Activated naive CD8-positive, alpha-beta T cell (primary cell): ENCODE data around the gene GUCY2C.

Experiments used
- H3K27ac Mint-ChIP-seq: one replicate; pipeline ENCODE4 v1.8.0; 2021; ENCODE audit warnings: mixed read lengths
- H3K27me3 Mint-ChIP-seq: one replicate; pipeline ENCODE4 v1.8.0; 2021; ENCODE audit warnings: mixed read lengths
- H3K36me3 Mint-ChIP-seq: one replicate; pipeline ENCODE4 v1.8.0; 2021; ENCODE audit warnings: mixed read lengths
- H3K4me1 Mint-ChIP-seq: one replicate; pipeline ENCODE4 v1.8.0; 2021; ENCODE audit warnings: low read depth, mixed read lengths
- H3K4me3 Mint-ChIP-seq: one replicate; pipeline ENCODE4 v1.8.0; 2021; ENCODE audit warnings: mild to moderate bottlenecking, mixed read lengths
- H3K9me3 Mint-ChIP-seq: one replicate; pipeline ENCODE4 v1.8.0; 2021; ENCODE audit warnings: low read depth, mixed read lengths

GUCY2C gene

GRCh38 chr12:14619741-14620501 lies 76.5 kb downstream of the GUCY2C start:
- H3K4me1 Mint-ChIP-seq, result no peaks in the 10 kb centered on the region
- no peak overlapping the region for H3K27ac Mint-ChIP-seq
- no peaks in the 10 kb centered on the region for H3K9me3 Mint-ChIP-seq
- H3K27me3 Mint-ChIP-seq, result peaks cover 1% of the 10 kb centered on the region
- no peaks in the 10 kb centered on the region for H3K36me3 Mint-ChIP-seq
- H3K4me3 Mint-ChIP-seq, result no peak overlapping the region

DNA sequence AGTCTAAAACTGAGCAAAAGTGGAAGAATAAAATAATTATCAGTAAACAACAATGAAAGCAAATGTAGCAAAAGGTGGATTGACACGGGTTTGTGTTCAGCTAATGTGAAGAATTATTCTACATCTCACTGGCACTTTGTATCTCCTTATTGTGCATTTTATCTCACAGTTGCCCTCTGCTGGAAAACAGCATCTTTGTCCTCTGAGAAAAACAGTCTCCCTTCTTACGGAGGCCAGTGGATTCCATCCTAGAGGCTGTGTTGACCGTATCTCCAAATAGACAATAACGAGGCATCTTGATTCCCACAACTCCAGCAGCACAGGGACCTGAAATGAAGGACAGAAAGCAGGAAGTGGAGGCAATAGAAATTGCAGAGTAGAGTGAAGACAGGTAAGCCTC lies 77.4 kb downstream of the GUCY2C start:
- H3K9me3 Mint-ChIP-seq, result no peaks in the 10 kb centered on the region
- no peaks in the 10 kb centered on the region for H3K36me3 Mint-ChIP-seq
- no peaks in the 10 kb centered on the region for H3K4me1 Mint-ChIP-seq
- H3K4me3 Mint-ChIP-seq, result no peak overlapping the region
- H3K27ac Mint-ChIP-seq, result no peak overlapping the region
- peaks cover 5% of the 10 kb centered on the region for H3K27me3 Mint-ChIP-seq

DNA sequence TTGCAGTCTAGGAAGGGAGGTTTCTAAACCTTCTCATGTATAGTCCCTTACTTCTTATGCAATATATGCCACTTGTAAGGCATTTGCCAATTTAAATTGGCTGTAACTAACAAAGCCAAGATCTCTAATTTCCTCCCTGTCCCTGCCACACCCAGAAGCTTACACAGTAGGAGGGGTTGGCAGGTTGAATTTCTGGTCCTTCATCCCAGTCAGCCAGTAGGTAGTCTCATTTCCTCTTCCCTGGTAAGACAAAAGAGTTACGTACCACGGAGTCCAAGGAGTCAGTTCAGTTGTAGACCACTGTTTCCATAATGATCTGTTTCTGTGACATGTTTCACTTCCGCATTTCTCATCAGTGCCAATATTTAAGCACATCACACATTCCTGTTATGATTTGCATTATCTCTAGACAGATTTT lies 81.7 kb downstream of the GUCY2C start:
- Mint-ChIP-seq H3K36me3 (peaks cover 4% of the 10 kb centered on the region), H3K9me3 (peaks cover 6% of the 10 kb centered on the region), H3K4me1 (no peaks in the 10 kb centered on the region), H3K4me3 (no peak overlapping the region), H3K27ac (no peak overlapping the region), H3K27me3 (peaks cover 5% of the 10 kb centered on the region)

DNA sequence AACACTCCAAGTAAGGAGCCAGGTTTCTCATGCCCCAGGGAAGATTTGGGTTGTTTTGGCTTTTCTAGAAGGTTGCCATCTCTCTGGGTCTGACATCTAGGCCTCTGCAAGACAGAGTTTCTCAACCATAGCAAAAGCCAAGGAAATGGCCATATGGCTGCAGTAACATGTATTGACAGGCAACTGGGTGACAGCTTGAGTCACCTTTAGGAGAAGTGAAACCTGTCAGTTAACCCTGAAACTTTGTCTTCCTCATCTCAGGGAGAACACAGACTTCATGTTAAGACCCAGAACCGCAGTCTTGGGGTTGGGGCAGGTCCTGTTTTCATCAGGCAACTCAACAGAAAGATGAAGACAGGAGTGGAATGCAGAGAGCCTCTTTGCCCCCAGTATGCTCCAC lies 82.7 kb downstream of the GUCY2C start:
- no peaks in the 10 kb centered on the region for H3K4me1 Mint-ChIP-seq

DNA sequence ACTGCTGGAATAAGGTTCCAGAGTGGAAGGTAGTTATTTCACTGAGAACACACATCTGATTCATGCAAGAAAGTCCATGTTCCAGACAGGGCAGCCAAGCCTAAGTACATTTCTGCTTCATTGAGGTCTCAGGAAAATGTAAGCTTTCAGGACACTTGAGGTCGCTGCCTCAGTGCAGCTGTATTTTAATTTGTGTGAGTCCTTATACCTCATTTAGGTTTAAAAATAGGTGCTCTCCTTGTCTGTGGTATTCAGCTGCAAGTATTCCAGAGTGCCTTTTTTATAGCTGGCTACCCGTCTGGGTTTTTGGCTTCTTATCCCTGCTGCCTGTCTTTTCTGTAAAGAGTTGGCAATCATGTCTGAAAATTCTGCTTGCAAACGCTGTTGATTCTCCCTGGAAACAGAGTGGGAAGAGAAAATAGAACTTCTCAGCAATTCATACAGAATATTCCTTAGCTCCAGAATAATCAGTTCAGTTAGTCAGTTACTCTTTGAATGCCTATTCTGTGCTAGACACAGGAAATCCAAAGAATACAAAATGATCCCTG lies 83.4 kb downstream of the GUCY2C start:
- Mint-ChIP-seq H3K36me3 (peaks cover 7% of the 10 kb centered on the region), H3K27me3 (peaks cover 5% of the 10 kb centered on the region), H3K4me1 (no peaks in the 10 kb centered on the region), H3K4me3 (no peak overlapping the region), H3K9me3 (peaks cover 19% of the 10 kb centered on the region), H3K27ac (no peak overlapping the region)

More for the DNA sequence above, 82.7 kb downstream of the GUCY2C start:
- peaks cover 12% of the 10 kb centered on the region for H3K9me3 Mint-ChIP-seq
- no peak overlapping the region for H3K27ac Mint-ChIP-seq
- no peak overlapping the region for H3K4me3 Mint-ChIP-seq
- H3K27me3 Mint-ChIP-seq, result peaks cover 5% of the 10 kb centered on the region
- peaks cover 4% of the 10 kb centered on the region for H3K36me3 Mint-ChIP-seq

DNA sequence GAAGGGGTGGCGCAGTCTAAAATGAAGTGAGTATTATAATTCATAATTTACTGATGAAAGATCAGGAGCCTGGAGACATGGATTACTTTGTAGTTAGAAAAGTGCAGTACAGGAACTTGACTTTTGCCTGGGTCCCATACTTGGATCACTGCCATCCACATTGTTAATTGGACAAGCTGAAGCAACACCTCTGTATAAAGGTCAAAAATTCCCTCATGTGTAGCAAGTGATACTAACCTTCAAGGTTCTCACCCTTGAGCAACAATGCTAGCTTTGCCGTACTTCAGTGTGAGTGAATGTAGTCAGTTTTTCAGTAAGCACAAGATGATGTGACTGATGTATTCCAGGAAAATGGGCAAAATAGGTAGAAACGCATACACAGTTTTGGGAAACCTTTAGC lies 84.1 kb downstream of the GUCY2C start:
- H3K36me3 Mint-ChIP-seq, result peaks cover 7% of the 10 kb centered on the region
- H3K4me3 Mint-ChIP-seq, result no peak overlapping the region
- peaks cover 26% of the 10 kb centered on the region for H3K9me3 Mint-ChIP-seq
- H3K27me3 Mint-ChIP-seq, result peaks cover 5% of the 10 kb centered on the region
- no peaks in the 10 kb centered on the region for H3K4me1 Mint-ChIP-seq
- H3K27ac Mint-ChIP-seq, result no peak overlapping the region

DNA sequence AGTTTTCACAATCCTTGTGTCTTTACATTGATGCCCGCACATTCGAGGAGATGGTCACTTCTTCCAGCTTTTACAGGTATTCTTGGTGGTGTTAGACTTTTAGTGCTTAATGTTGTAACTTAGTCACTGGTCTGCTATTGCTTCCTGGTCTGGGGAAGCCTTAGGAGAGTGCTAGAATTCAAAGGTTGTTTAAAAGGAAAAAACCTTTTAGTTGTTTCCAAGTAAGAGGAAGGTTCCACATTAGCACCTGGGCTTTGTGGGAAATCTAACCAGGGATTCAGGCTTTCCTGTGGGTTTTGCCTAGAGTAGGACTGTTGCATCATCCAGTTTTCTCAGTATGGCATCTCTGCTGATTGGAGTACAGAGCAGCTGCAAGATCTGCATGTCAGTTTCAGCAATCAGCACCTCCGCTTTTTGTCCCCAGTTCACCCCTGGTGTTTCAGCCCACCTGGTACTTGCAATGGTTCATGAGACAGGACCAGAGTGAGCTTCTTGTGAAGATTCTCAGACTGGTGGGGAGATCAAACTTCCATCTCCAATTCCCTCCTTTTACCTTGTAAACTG lies 84.7 kb downstream of the GUCY2C start:
- H3K36me3 Mint-ChIP-seq, result peaks cover 7% of the 10 kb centered on the region
- no peak overlapping the region for H3K27ac Mint-ChIP-seq
- no peak overlapping the region for H3K4me3 Mint-ChIP-seq
- H3K9me3 Mint-ChIP-seq, result peaks cover 29% of the 10 kb centered on the region
- peaks cover 5% of the 10 kb centered on the region for H3K27me3 Mint-ChIP-seq
- no peaks in the 10 kb centered on the region for H3K4me1 Mint-ChIP-seq

DNA sequence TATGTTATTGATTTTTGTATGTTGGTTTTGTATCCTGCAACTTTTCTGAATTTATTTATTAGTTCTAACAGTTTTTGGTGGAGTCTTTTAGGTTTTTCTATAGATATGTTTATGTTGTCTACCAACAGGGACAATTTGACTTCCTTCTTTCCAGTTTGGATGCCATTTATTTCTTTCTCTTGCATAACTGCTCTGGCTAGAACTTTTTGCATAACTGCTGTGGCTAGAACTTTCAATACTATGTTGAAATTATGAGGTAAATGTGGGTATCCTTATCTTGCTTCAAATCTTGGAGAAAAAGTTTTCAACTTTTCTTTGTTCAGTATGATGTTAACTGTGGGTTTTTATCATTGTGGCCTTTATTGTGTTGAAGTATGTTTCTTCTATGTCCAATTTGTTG lies 88.8 kb downstream of the GUCY2C start:
- H3K27ac Mint-ChIP-seq, result no peak overlapping the region
- peaks cover 40% of the 10 kb centered on the region for H3K9me3 Mint-ChIP-seq
- peaks cover 10% of the 10 kb centered on the region for H3K36me3 Mint-ChIP-seq
- H3K4me3 Mint-ChIP-seq, result no peak overlapping the region
- no peaks in the 10 kb centered on the region for H3K4me1 Mint-ChIP-seq
- peaks cover 2% of the 10 kb centered on the region for H3K27me3 Mint-ChIP-seq

DNA sequence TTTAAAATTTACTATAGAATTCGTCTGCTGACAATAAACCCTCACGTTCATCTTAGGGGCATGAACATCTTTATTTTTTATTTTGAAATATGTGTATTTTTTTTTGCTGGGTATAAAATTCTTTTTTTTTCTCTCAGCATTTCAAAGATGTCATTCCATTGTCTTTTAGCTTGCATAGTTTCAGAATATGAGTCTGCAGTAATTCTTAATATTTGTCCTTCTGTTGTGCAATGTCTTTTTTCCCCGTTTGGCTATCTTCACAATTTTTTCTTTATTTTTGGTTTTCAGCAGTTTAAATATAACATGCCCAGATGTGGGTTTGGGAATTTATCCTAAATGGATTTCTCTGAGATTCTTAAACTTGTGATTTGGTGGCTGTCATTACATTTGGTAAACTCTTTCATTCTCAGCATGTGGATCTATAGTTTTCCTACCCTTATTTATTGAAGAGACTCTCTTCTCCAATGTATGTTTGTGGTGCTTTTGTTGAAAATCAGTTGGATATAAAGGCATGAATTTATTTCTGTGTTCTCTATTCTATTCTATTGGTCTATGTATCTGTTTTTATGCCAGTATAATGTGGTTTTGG lies 90.9 kb downstream of the GUCY2C start:
- peaks cover 39% of the 10 kb centered on the region for H3K9me3 Mint-ChIP-seq

GRCh38 chr12:14601692-14602478 lies 94.5 kb downstream of the GUCY2C start:
- peaks cover 8% of the 10 kb centered on the region for H3K27me3 Mint-ChIP-seq
- H3K27ac Mint-ChIP-seq, result no peak overlapping the region
- no peaks in the 10 kb centered on the region for H3K4me1 Mint-ChIP-seq
- H3K36me3 Mint-ChIP-seq, result peaks cover 8% of the 10 kb centered on the region
- H3K4me3 Mint-ChIP-seq, result no peak overlapping the region
- peaks cover 32% of the 10 kb centered on the region for H3K9me3 Mint-ChIP-seq

More for the DNA sequence above, 90.9 kb downstream of the GUCY2C start:
- peaks cover 8% of the 10 kb centered on the region for H3K27me3 Mint-ChIP-seq
- no peak overlapping the region for H3K27ac Mint-ChIP-seq
- no peaks in the 10 kb centered on the region for H3K4me1 Mint-ChIP-seq
- peaks cover 8% of the 10 kb centered on the region for H3K36me3 Mint-ChIP-seq
- H3K4me3 Mint-ChIP-seq, result no peak overlapping the region

GRCh38 chr12:14597480-14597879 lies 98.9 kb downstream of the GUCY2C start:
- Mint-ChIP-seq H3K27me3 (peaks cover 5% of the 10 kb centered on the region), H3K9me3 (peaks cover 24% of the 10 kb centered on the region), H3K4me3 (no peak overlapping the region), H3K36me3 (peaks cover 5% of the 10 kb centered on the region), H3K4me1 (no peaks in the 10 kb centered on the region), H3K27ac (no peak overlapping the region)

GRCh38 chr12:14591719-14592118 lies 104.7 kb downstream of the GUCY2C start:
- H3K4me3 Mint-ChIP-seq, result no peak overlapping the region
- H3K4me1 Mint-ChIP-seq, result no peaks in the 10 kb centered on the region
- no peaks in the 10 kb centered on the region for H3K27me3 Mint-ChIP-seq
- no peak overlapping the region for H3K27ac Mint-ChIP-seq
- no peaks in the 10 kb centered on the region for H3K36me3 Mint-ChIP-seq
- H3K9me3 Mint-ChIP-seq, result peaks cover 3% of the 10 kb centered on the region

- Mint-ChIP-seq H3K27me3 (no peaks in the 10 kb centered on the region), H3K4me3 (no peak overlapping the region), H3K4me1 (no peaks in the 10 kb centered on the region), H3K9me3 (no peaks in the 10 kb centered on the region), H3K36me3 (no peaks in the 10 kb centered on the region), H3K27ac (no peak overlapping the region)
Measured at GRCh38 chr12:14589169-14590004, 107.0 kb downstream of the GUCY2C start.

- H3K27me3 Mint-ChIP-seq, result no peaks in the 10 kb centered on the region
- no peaks in the 10 kb centered on the region for H3K9me3 Mint-ChIP-seq
- H3K36me3 Mint-ChIP-seq, result no peaks in the 10 kb centered on the region
- no peak overlapping the region for H3K27ac Mint-ChIP-seq
- no peaks in the 10 kb centered on the region for H3K4me1 Mint-ChIP-seq
- H3K4me3 Mint-ChIP-seq, result no peak overlapping the region
Measured at GRCh38 chr12:14588571-14588970, 107.8 kb downstream of the GUCY2C start.
